ENCODE measurements around the gene NDUFB10.

NDUFB10 gene

GRCh38 chr16:1984347-1985225 is 25.2 kb downstream of the NDUFB10 start:
- DNase-seq (ENCODE audit: low spot score): no peak

GRCh38 chr16:1985466-1986150 is 26.3 kb downstream of the NDUFB10 start:
- no peak for DNase-seq (ENCODE audit: low spot score)

GRCh38 chr16:1987198-1987597 is 27.9 kb downstream of the NDUFB10 start:
- no peak for DNase-seq (ENCODE audit: low spot score)

GRCh38 chr16:1989209-1990100 is 30.1 kb downstream of the NDUFB10 start, which contains the start of gene SYNGR3:
TSS of gene SYNGR3 (plus strand) at chr16:1989970. CDS start at chr16:1990103, 133 bp downstream.
- no peak for DNase-seq (ENCODE audit: low spot score)

GRCh38 chr16:1990101-1990350 is 30.7 kb downstream of the NDUFB10 start:
- no peak for DNase-seq (ENCODE audit: low spot score)

- no peak for DNase-seq (ENCODE audit: low spot score)
Observed at GRCh38 chr16:1990351-1991134, 31.2 kb downstream of the NDUFB10 start.

GRCh38 chr16:1991135-1991551 is 31.8 kb downstream of the NDUFB10 start:
- DNase-seq (ENCODE audit: low spot score): no peak

GRCh38 chr16:1991588-1991947 is 32.2 kb downstream of the NDUFB10 start:
- DNase-seq (ENCODE audit: low spot score): no peak

- DNase-seq (ENCODE audit: low spot score): peak; percentile 93
Observed at GRCh38 chr16:1991948-1992703, 32.8 kb downstream of the NDUFB10 start.

GRCh38 chr16:1992704-1993317 is 33.5 kb downstream of the NDUFB10 start:
- no peak for DNase-seq (ENCODE audit: low spot score)

GRCh38 chr16:1993731-1994131 is 34.4 kb downstream of the NDUFB10 start:
- DNase-seq (ENCODE audit: low spot score): peak; percentile 28

- DNase-seq (ENCODE audit: low spot score): peak; percentile 48
Observed at GRCh38 chr16:1997494-1998359, 38.4 kb downstream of the NDUFB10 start.

- no peak for DNase-seq (ENCODE audit: low spot score)
Observed at GRCh38 chr16:1998360-1998835, 39.1 kb downstream of the NDUFB10 start.

- no peak for DNase-seq (ENCODE audit: low spot score)
Observed at GRCh38 chr16:1998852-1999801, 39.8 kb downstream of the NDUFB10 start.

GRCh38 chr16:1999866-2000514 is 40.7 kb downstream of the NDUFB10 start:
- no peak for DNase-seq (ENCODE audit: low spot score)

- DNase-seq (ENCODE audit: low spot score): no peak
Observed at GRCh38 chr16:2001035-2001434, 41.7 kb downstream of the NDUFB10 start.

- DNase-seq (ENCODE audit: low spot score): no peak
Observed at GRCh38 chr16:2001456-2002355, 42.4 kb downstream of the NDUFB10 start.
